Pancreas (tissue), 10 donors: ENCODE results near the gene SLCO2A1. TPM values are rescaled to one million over a fixed set of nuclear protein-coding genes. Genes with fewer than 3 reads are reported as not detected.

Experiments used
- ATAC-seq, 4 donors: fragments of 200-7000 bp; cut with Tn5 transposase; one replicate each; pipeline versions ENCODE4 v1.8.0 to v1.9.1; 2020; ENCODE audit warnings: mild to moderate bottlenecking in 4 of 4, moderate library complexity in 4 of 4
- DNase-seq, 6 donors: peaks; one replicate each; pipeline ENCODE4 v3.0.0-alpha.2; 2020
- FAIRE-seq: peaks from 2 replicates; lab custom pipeline; 2012; peaks lifted over from hg19 to GRCh38; lab: Jason Lieb, UNC
- H3K27ac ChIP-seq, 4 donors: fragments of 200-600 bp; sonication (generic); 1 replicate in 3 of 4; 2 replicates in 1 of 4; pipeline versions ENCODE4 v1.5.0 to v1.8.0; 2020
- H3K27me3 ChIP-seq, 4 donors: fragments of 200-600 bp; one replicate each; pipeline ENCODE4 v1.8.0; 2021
- H3K36me3 ChIP-seq, 3 donors: fragments of 200-600 bp; sonication (generic) in 1 of 3; one replicate each; pipeline versions ENCODE4 v1.5.0 to v1.8.0; 2020 to 2021
- H3K4me1 ChIP-seq, 3 donors: fragments of 200-600 bp; one replicate each; pipeline ENCODE4 v1.8.0; 2021
- H3K4me3 ChIP-seq, 4 donors: fragments of 200-600 bp; sonication (generic) in 2 of 4; one replicate each; pipeline versions ENCODE4 v1.5.0 to v1.8.0; 2020 to 2021
- H3K9me3 ChIP-seq, 4 donors: fragments of 200-600 bp; one replicate each; pipeline ENCODE4 v1.8.0; 2021
- CTCF ChIP-seq, 4 donors: fragments of 200-600 bp; sonication (generic) in 3 of 4; IDR thresholded peaks; one replicate each; pipeline versions ENCODE4 v1.5.0 to v1.8.0; 2021; ENCODE audit warnings: antibody characterized with exemption in 4 of 4
- WGBS, 2 donors: extraction: QIAGEN DNeasy Blood & Tissue Kit; methylation state at CpG; one replicate each; pipeline ENCODE4 v1.1.7; 2013; 5-methylcytosine and 5-hydroxymethylcytosine counted together
- intact Hi-C, 3 donors: fragments of 100-400 bp; cut with DNase I; formaldehyde crosslinking; loops; one replicate each; pipeline versions ENCODE4 v1.11.1 to v1.14.2; 2022
- polyA plus RNA-seq, 2 donors: library from polyadenylated mRNA; stranded (reverse); fragments of 200-250 nt; gene quantifications; one replicate each; pipeline ENCODE4 v1.2.3, GENCODE V29; 2013
- total RNA-seq, 6 donors: library from RNA; stranded (reverse); fragmentation: NEBNext Ultra II Directional in 4 of 6; extraction: Animal tissue kit (Norgen Biotek cat#: 25700) in 4 of 6; gene quantifications; one replicate each; pipeline versions ENCODE4 v1.2.1 to v1.2.4, GENCODE V29; 2021 to 2023
- donor health status: healthy with polysubstance abuse.
- donor health status: DM: no; HTN: no; CAD: no; lungs with moderate emphysema.
- donor health status: DM: no; HTN: no; CAD: no.
- donor health status: control.
- donor health status: control.
- donor health status: Bipolar disorder and iron deficiency.
- donor health status: DM: yes; HTN: yes; CAD: no.
- donor health status: DM: no; HTN: no; CAD: no.
- donor health status: DM: no; HTN: no; CAD: no.
- donor health status: DM: yes; HTN: yes; CAD: no.

SLCO2A1 gene
- total and polyA plus RNA-seq, 8 donors, result 4.6 to 17.5 (median 10.4) TPM

- peaks cover 0 to 3% (median 0%) of the 10 kb centered on the region in 4 donors for H3K9me3 ChIP-seq
- 52 to 77% methylated on average over 3 of the region's 3 CpGs for WGBS, 2 donors
- H3K36me3 ChIP-seq, result no peaks in the 10 kb centered on the region
- H3K27me3 ChIP-seq, result no peaks in the 10 kb centered on the region
- no peak for ATAC-seq
- DNase-seq, result no peak
- H3K27ac ChIP-seq, result no peak overlapping the region
- H3K4me1 ChIP-seq, result no peaks in the 10 kb centered on the region
- FAIRE-seq, result no peak
- intact Hi-C loops, result no loop called here
- H3K4me3 ChIP-seq, result no peak overlapping the region
- no peak for TF ChIP-seq CTCF (IDR thresholded peaks at IDR 0.05)
Observed at GRCh38 chr3:133905376-133905775, 124.3 kb downstream of the SLCO2A1 start.

DNA sequence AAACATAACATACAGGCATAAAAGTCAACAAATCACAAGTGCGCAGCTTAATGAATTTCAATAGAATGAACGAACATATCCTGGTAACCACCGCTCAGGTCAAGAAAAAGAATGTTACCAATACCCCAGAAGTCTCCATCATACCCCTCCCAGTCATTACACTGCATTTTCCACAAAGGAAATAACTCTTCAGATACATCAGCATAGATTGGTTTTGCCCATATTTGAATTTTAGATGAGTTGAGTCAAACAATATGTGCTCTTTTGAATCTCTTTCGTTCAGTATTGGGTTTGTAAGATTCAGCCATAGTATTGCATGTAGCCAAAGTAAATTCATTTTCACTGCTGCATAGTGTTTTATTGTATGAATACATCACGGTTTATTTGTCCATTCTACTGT, 127.9 kb downstream of the SLCO2A1 start:
- Histone ChIP-seq H3K27ac (no peak overlapping the region), H3K27me3 (no peaks in the 10 kb centered on the region), H3K4me1 (no peaks in the 10 kb centered on the region), H3K36me3 (no peaks in the 10 kb centered on the region), H3K9me3 (peaks cover 0 to 3% (median 0%) of the 10 kb centered on the region in 4 donors), H3K4me3 (no peak overlapping the region)
- ATAC-seq (no peak), FAIRE-seq (no peak), DNase-seq (no peak)
- intact Hi-C loops, result no loop called here
- TF ChIP-seq CTCF (IDR thresholded peaks at IDR 0.05), result no peak
- WGBS, 2 donors, result 79 to 90% methylated on average over 5 of the region's 5 CpGs

DNA sequence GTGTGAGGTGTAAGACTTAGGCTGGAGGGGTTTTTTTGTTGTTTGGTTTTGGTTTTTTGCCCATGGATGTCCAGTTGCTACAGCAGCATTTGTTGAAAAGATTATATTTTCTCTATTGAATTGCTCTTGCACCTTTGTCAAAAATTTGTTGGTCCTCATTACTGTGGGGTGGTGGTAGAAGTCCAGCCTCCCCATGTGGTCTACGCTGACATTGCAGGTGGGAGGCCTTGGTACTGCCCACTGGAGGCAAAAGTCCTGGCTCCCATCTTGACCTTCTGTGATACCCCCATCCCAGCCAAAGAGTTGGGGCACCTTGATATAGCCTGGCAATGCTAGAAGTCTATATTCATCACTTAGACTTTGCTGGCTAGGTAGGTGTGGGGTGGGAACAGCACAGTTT, 128.6 kb downstream of the SLCO2A1 start:
- FAIRE-seq (no peak), DNase-seq (no peak), ATAC-seq (no peak)
- Histone ChIP-seq H3K9me3 (peaks cover 0 to 3% (median 0%) of the 10 kb centered on the region in 4 donors), H3K4me1 (no peaks in the 10 kb centered on the region), H3K36me3 (no peaks in the 10 kb centered on the region), H3K27me3 (no peaks in the 10 kb centered on the region), H3K27ac (no peak overlapping the region), H3K4me3 (no peak overlapping the region)
- intact Hi-C loops, result no loop called here
- no peak for TF ChIP-seq CTCF (IDR thresholded peaks at IDR 0.05)
- 85 to 100% methylated on average over 1 of the region's 1 CpG for WGBS, 2 donors

- ATAC-seq, result no peak
- H3K27me3 ChIP-seq, result no peaks in the 10 kb centered on the region
- no peak for DNase-seq
- peaks cover 0 to under 1% (median 0%) of the 10 kb centered on the region in 4 donors for H3K9me3 ChIP-seq
- no peak for TF ChIP-seq CTCF (IDR thresholded peaks at IDR 0.05)
- no peak for FAIRE-seq
- H3K4me1 ChIP-seq, result no peaks in the 10 kb centered on the region
- intact Hi-C loops, result no loop called here
- H3K4me3 ChIP-seq, result no peak overlapping the region
- no peaks in the 10 kb centered on the region for H3K36me3 ChIP-seq
- no peak overlapping the region for H3K27ac ChIP-seq
Observed at GRCh38 chr3:133899311-133899710, 130.4 kb downstream of the SLCO2A1 start.

DNA sequence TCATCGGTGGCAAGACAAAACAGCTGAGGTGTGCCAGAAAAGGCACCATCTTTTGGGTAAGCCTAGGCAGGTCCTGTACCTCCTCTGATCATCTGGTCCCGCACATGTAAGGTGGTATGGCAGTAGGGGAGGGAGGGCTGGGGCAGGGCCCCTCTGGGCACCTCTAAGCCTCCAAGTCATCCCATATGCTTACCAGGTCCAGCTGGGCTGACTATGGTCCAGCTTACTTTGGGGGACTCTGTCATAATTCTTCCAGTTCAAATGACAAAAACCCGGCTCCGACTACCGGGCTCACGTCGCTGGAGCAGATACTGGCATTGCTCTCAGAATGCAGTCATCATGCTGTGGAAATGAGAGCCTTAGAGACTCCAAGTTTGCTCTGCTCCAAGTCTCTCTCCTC, 132.2 kb downstream of the SLCO2A1 start:
- no peaks in the 10 kb centered on the region for H3K9me3 ChIP-seq
- H3K27me3 ChIP-seq, result no peaks in the 10 kb centered on the region
- H3K4me1 ChIP-seq, result peaks cover 0 to 4% (median 0%) of the 10 kb centered on the region in 3 donors
- ATAC-seq, result no peak
- 68 to 76% methylated on average over 7 of the region's 7 CpGs for whole genome bisulfite sequencing, 2 donors
- H3K36me3 ChIP-seq, result no peaks in the 10 kb centered on the region
- no peak overlapping the region for H3K27ac ChIP-seq
- intact Hi-C loops, result no loop called here
- no peak for TF ChIP-seq CTCF (IDR thresholded peaks at IDR 0.05)
- H3K4me3 ChIP-seq, result no peak overlapping the region
- FAIRE-seq, result no peak
- DNase-seq, result no peak
